Measurements from ENCODE around the gene CFLAR.

Gene CFLAR

GRCh38 chr2:201084863-201085262 is 31.1 kb upstream of the CFLAR start:
- TF ChIP-seq CTCF (IDR thresholded peaks at IDR 0.05; ENCODE audit: low read depth, low read length): no peak
- H3K4me3 ChIP-seq (replicated peaks in 1 of 2; ENCODE audit: low read depth in 2 of 2, low read length in 2 of 2): no peak overlapping the region
- DNase-seq (ENCODE audit: low read depth in 2 of 2): no peak

- H3K4me3 ChIP-seq (replicated peaks in 1 of 2; ENCODE audit: low read depth in 2 of 2, low read length in 2 of 2): no peak overlapping the region
- no peak for TF ChIP-seq CTCF (IDR thresholded peaks at IDR 0.05; ENCODE audit: low read depth, low read length)
- no peak for DNase-seq (ENCODE audit: low read depth in 2 of 2)
Observed at GRCh38 chr2:201090574-201090973, 25.4 kb upstream of the CFLAR start.

- TF ChIP-seq CTCF (IDR thresholded peaks at IDR 0.05; ENCODE audit: low read depth, low read length): no peak
- DNase-seq (ENCODE audit: low read depth in 2 of 2): peak; percentile 40 to 57
- H3K4me3 ChIP-seq (replicated peaks in 1 of 2; ENCODE audit: low read depth in 2 of 2, low read length in 2 of 2): no peak overlapping the region
Observed at GRCh38 chr2:201093573-201093972, 22.4 kb upstream of the CFLAR start.

- H3K4me3 ChIP-seq (replicated peaks in 1 of 2; ENCODE audit: low read depth in 2 of 2, low read length in 2 of 2): no peak overlapping the region
- no peak for TF ChIP-seq CTCF (IDR thresholded peaks at IDR 0.05; ENCODE audit: low read depth, low read length)
- DNase-seq (ENCODE audit: low read depth in 2 of 2): no peak
Observed at GRCh38 chr2:201100497-201100896, 15.5 kb upstream of the CFLAR start.

- no peak for TF ChIP-seq CTCF (IDR thresholded peaks at IDR 0.05; ENCODE audit: low read depth, low read length)
- DNase-seq (ENCODE audit: low read depth in 2 of 2): no peak
- no peak overlapping the region for H3K4me3 ChIP-seq (replicated peaks in 1 of 2; ENCODE audit: low read depth in 2 of 2, low read length in 2 of 2)
Observed at GRCh38 chr2:201105759-201106158, 10.2 kb upstream of the CFLAR start.

- no peak for DNase-seq (ENCODE audit: low read depth in 2 of 2)
- no peak overlapping the region for H3K4me3 ChIP-seq (replicated peaks in 1 of 2; ENCODE audit: low read depth in 2 of 2, low read length in 2 of 2)
- TF ChIP-seq CTCF (IDR thresholded peaks at IDR 0.05; ENCODE audit: low read depth, low read length): no peak
Observed at GRCh38 chr2:201107624-201108023, 8.3 kb upstream of the CFLAR start.

- no peak overlapping the region for H3K4me3 ChIP-seq (replicated peaks in 1 of 2; ENCODE audit: low read depth in 2 of 2, low read length in 2 of 2)
- no peak for DNase-seq (ENCODE audit: low read depth in 2 of 2)
- no peak for TF ChIP-seq CTCF (IDR thresholded peaks at IDR 0.05; ENCODE audit: low read depth, low read length)
Observed at GRCh38 chr2:201108341-201108740, 7.6 kb upstream of the CFLAR start.
